SHP77 treated with DMSO at 0.1 percent for 48 hours (cell line): ENCODE data around the gene CAPN6.
A peak's percentile ranks its signal among the peaks of the same experiment; 100 is the strongest.

Source experiments
- DNase-seq: peaks from one replicate; lab custom pipeline; 2025; lab: John Stamatoyannopoulos, UW

CAPN6 gene

DNA sequence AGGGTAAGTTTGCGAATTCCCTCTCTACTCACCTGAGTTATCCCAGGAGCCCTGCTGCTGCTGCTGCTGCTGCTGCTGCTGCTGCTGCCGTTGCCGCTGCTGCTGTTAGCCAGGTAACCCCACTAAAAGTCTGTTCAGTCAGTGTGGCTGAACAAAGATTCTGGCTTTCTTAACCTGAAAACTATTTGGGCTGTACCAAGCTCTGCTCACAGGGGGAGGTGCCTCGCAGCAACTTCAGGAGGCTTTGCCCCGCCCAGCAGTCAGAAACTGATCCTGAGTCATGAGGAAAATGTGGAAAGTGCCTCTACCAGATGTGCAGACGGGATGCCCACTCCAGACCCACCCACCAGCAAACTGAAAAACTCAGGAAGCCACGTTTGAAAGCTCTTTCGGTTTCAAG, at the start of gene CAPN6:
Gene CAPN6 (minus strand): TSS at position 145 of the 400 bp plus-strand sequence. CDS start 6,547 bp downstream, outside the sequence.
- no peak for DNase-seq

GRCh38 chrX:111319451-111319850, 49.2 kb upstream of the CAPN6 start:
- DNase-seq = no peak

- DNase-seq = no peak
Observed at GRCh38 chrX:111318901-111319300, 48.6 kb upstream of the CAPN6 start.

DNA sequence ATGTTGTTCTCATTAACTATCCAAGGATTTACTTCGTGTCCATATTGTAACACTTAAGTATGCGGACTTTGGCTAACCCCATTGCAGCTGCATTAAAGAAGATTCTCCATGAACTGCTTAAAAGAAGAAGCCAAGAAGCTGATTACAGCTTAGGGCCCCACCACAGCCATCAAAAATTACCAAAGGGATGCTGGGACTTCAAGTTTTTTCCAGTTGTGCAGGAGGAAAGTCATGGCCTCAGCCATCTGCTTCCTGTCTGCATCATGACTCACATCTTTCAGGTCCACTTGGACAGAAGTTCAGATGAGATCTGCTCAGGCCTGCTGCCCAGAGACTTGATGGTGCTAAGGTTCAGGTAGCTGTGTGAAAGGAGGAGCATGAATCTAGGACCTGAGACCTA, 38.8 kb upstream of the CAPN6 start:
- no peak for DNase-seq

GRCh38 chrX:111308039-111308438, 37.8 kb upstream of the CAPN6 start:
- DNase-seq = no peak

DNA sequence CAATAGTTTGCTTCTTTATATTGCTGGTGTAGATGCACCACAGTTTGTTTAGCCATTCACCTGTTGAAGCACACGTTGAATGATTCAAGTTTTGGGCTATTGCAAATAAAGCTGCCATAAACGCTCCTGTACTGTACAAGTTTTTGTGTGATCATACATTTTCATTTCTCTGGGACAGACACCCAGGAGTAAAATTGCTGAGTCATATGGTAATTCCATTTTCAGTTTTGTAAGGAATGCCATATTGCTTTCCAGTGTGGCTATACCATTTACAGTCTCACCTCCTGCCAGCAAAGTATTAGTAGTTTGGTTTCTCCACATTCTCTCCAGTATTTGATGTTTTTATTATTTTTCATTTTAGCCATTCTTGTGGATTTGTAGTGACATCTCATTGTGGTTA, 32.0 kb upstream of the CAPN6 start:
- DNase-seq = no peak

- DNase-seq = no peak
Observed at GRCh38 chrX:111288841-111289240, 18.6 kb upstream of the CAPN6 start.

DNA sequence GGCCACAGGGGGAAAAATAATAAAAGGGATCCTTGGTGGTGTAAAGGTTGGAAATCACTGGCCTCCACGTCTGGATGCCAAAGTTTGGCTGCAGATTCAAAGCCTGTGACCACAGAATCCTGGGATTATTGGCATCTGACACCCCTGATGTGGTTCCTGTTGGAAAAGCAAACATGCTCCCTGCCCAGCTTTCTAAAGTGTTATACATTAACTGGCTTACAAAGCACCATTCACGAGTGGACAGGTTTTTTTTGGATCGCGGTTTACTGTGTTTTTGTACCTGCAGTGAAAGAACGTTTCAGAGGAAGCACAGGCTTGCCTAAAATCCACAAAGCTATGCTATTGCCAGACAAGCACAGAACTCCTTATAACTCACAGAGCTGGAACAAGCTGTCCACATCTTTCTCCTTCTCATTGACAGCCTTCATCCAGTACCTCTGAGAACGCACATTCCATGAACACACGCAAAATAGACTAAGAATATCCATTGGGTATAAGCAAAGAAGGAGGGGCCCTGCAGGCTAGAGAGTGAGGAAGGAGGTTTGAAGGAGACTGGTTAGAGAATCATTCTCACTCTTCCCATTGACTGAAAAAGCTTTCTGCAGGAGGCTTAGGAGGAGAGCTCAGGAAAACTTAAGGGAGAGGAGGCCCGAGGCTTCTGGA, 14.5 kb upstream of the CAPN6 start:
- no peak for DNase-seq

DNA sequence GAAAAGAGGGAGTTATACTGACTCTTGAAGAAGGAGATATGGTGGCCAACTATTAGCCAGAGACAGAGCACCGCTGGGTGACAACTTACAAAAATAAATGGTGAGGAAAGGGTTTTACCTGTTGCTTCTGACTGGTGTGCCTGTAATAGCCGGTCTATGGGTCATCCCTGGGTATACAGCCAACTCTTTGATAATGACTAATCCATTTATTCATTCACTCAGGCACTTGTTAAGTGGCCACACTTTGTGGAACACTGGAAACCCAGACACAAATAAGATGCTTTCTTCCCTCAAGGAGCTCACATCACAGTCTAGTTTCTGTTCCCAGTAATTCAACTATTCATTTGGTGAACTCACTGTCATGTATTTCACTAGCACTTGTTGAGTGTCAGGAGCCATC, 13.2 kb upstream of the CAPN6 start:
- no peak for DNase-seq

DNA sequence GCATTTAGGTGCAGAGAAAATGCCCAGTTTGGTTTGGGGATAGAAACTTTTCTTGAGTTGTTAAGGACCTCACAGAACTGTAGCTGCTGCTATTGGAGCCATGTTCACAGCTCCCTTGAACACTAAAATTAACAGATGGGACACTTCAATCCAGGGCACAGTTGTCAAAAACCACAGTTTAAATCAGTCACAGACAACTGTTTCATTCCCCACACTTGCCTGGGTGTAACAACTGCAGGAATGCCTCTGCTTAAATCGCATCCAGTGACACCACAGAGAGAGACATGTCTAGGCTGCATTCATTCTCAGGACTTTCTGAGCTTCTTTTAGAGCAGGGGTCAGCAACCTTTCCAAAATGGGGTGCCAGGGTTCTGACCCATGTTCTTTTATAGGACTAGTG, 12.7 kb upstream of the CAPN6 start:
- DNase-seq = no peak

DNA sequence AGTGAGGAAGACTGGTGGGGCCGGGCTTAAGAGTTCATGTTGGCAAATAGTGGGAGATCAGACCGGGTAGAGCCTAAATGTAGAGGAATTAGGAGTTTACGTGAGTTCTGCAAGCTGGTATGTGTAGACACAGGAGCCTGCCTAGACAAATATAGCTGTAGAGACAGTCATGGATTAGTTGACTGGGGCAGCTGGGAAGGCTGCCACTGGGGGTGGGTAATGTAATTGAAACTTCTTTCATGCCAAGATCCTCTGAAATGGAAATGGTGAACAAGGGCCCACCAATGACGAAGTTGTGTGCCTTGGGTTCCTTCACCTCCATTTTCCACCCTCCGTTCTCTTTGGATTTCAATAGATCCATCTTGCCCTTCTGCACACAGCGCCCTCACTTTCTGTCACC, 11.9 kb upstream of the CAPN6 start:
- DNase-seq = no peak

GRCh38 chrX:111268506-111268905, 1.8 kb downstream of the CAPN6 start:
- DNase-seq = no peak

- no peak for DNase-seq
Observed at GRCh38 chrX:111265486-111265885, 4.8 kb downstream of the CAPN6 start.

GRCh38 chrX:111264385-111264784, 5.9 kb downstream of the CAPN6 start:
- no peak for DNase-seq

DNA sequence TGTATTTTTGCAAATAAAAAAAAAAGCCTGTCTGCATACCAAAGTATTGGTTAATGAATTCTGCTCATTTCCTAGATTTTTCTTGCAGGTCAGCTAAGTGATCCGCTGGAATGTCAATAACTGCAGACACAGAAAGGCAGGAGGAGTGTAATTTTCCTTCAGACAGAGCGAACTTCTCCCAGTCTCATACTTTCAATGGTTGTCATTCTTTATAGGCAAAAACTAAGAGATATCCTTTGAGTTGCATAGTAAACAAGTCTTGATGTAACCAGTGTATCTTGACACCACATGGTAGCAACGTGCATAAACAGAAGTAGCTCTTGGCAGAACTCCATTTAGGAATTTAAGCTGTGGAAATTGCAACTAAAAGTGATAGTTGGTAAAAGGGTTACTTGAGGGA, 8.2 kb downstream of the CAPN6 start:
- DNase-seq = no peak

GRCh38 chrX:111260451-111260850, 9.8 kb downstream of the CAPN6 start:
- no peak for DNase-seq

DNA sequence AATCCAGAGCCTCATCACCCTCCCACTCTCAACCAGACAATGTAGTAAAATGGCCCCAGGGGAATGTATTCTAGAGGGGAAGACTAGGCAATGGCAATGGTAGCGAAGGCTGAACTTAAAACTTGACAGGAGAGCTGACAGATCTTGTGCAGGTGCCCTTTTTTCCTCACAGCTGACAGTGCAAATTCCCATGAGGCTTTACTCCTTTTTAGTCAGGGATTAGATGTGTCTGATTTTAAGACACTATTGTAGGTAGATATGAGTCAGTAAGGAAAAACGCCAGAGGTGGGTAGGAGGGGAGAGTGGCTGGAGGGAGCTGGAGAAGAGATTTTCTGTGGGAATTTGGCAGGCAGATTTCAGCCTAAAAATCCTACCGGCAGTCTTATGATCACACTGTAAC, 10.7 kb downstream of the CAPN6 start:
- no peak for DNase-seq

GRCh38 chrX:111257733-111258132, 12.6 kb downstream of the CAPN6 start:
- DNase-seq = no peak

DNA sequence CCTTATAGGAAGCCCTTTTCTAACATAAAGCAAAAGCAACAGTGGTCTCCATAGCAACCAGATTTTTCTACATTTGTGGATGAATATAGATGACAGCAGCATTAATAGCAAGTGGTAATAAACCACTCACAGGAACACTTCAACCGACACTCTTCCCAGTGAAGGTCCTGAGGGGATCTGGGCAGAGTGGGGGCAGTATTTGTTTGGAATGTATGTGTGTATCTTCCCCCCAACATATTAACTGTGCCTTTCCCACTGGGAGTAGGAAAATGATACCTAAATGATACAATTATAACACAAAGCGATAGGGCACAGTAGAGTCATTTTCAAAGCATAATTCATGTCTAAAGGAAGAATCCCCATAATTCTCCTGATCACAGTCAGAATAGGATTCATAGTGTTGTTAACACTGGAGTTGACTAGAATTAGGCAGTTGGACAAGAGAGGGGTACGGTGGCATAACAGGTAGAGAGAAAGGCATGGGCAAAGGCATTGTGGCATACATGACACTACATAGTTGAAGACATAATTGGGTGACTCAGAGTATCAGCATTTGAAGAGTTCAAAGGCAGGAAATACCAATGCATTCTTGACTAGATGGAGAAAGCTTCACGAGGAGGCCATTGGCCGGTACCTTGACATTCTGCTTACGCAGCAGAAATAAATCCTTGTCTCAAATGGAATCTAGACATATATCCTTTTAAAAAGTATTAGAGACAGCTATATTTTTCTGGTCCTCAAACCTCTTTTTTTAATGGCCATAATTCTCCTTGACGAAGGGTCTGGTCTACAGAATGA, 15.2 kb downstream of the CAPN6 start:
- no peak for DNase-seq

GRCh38 chrX:111244235-111244750, 26.0 kb downstream of the CAPN6 start:
- peak; percentile 0 for DNase-seq

- no peak for DNase-seq
Observed at GRCh38 chrX:111216293-111216801, 53.9 kb downstream of the CAPN6 start.

GRCh38 chrX:111207851-111208250, 62.4 kb downstream of the CAPN6 start:
- DNase-seq = no peak

- DNase-seq = no peak
Observed at GRCh38 chrX:111200327-111200726, 70.0 kb downstream of the CAPN6 start.
